Raji (cell line): ENCODE data around the gene DBI.

Experiments
- POLR2A ChIP-seq: IDR thresholded peaks from 2 replicates; pipeline ENCODE4 v1.6.1; 2011; ENCODE audit warnings: low read depth, low read length, control low read depth; ENCODE audit not compliant: insufficient read depth

Gene DBI

GRCh38 chr2:119378566-119378965, 11.8 kb downstream of the DBI start:
- no peak for TF ChIP-seq POLR2A

- no peak for TF ChIP-seq POLR2A
Observed at GRCh38 chr2:119383410-119384140, 16.8 kb downstream of the DBI start.

- TF ChIP-seq POLR2A, result no peak
Observed at GRCh38 chr2:119384971-119385370, 18.2 kb downstream of the DBI start.

GRCh38 chr2:119385466-119385865, 18.7 kb downstream of the DBI start:
- TF ChIP-seq POLR2A, result no peak

- TF ChIP-seq POLR2A, result no peak
Observed at GRCh38 chr2:119387381-119388129, 20.8 kb downstream of the DBI start.

GRCh38 chr2:119389615-119390306, 23.0 kb downstream of the DBI start:
- no peak for TF ChIP-seq POLR2A

GRCh38 chr2:119393971-119394748, 27.4 kb downstream of the DBI start:
- TF ChIP-seq POLR2A, result no peak

- TF ChIP-seq POLR2A, result no peak
Observed at GRCh38 chr2:119397196-119397595, 30.4 kb downstream of the DBI start.

- TF ChIP-seq POLR2A, result no peak
Observed at GRCh38 chr2:119402106-119402505, 35.3 kb downstream of the DBI start.

GRCh38 chr2:119402645-119403560, 36.1 kb downstream of the DBI start:
- TF ChIP-seq POLR2A, result no peak

- TF ChIP-seq POLR2A, result no peak
Observed at GRCh38 chr2:119405151-119405550, 38.4 kb downstream of the DBI start.

GRCh38 chr2:119407430-119408220, 40.8 kb downstream of the DBI start:
- TF ChIP-seq POLR2A, result no peak

GRCh38 chr2:119408221-119408619, 41.4 kb downstream of the DBI start:
- TF ChIP-seq POLR2A, result no peak
